PFSK-1 (cell line): Measurements from ENCODE around the gene COX6B2.

Source experiments
- FOXP2 ChIP-seq: optimal IDR thresholded peaks from 2 replicates; pipeline ENCODE3; 2011; ENCODE audit warnings: borderline replicate concordance, control low read depth, inconsistent platforms; ENCODE audit not compliant: insufficient read depth; ENCODE audit errors: extremely low read length, extremely low read depth
- POLR2AphosphoS5 ChIP-seq: IDR thresholded peaks from 2 replicates; pipeline ENCODE4 v1.6.1; 2012; ENCODE audit warnings: low read depth, mild to moderate bottlenecking, control low read depth, low read length, moderate library complexity
- REST ChIP-seq, 2 experiments: IDR thresholded peaks; 2 replicates each; pipeline versions ENCODE4 v1.6.1 to v1.8.0; 2011 to 2012; ENCODE audit warnings: low read depth in 2 of 2, low read length in 2 of 2, control low read depth in 1 of 2, inconsistent platforms in 1 of 2, mild to moderate bottlenecking in 1 of 2, moderate library complexity in 1 of 2; ENCODE audit not compliant: insufficient read depth in 1 of 2
- SIN3A ChIP-seq: IDR thresholded peaks from 2 replicates; pipeline ENCODE4 v1.6.1; 2012; ENCODE audit warnings: mild to moderate bottlenecking, low read length, moderate library complexity, borderline replicate concordance; ENCODE audit not compliant: insufficient read depth
- TAF1 ChIP-seq: IDR thresholded peaks from 2 replicates; pipeline ENCODE4 v1.6.1; 2012; ENCODE audit warnings: low read length, control low read depth, borderline replicate concordance; ENCODE audit not compliant: insufficient read depth

Gene COX6B2

GRCh38 chr19:55384920-55385723 is 30.6 kb upstream of the COX6B2 start:
- no peak; the same call in 1 of the 2 replicates for TF ChIP-seq POLR2AphosphoS5
- TF ChIP-seq REST (IDR thresholded peaks at IDR 0.05; ENCODE audit: insufficient read depth in 1 of 2, low read depth in 2 of 2, low read length in 2 of 2), result no peak
- TF ChIP-seq SIN3A, result no peak
- TF ChIP-seq TAF1, result 0 out of 2 replicates have a peak, but pooled peaks have one; percentile 32
- TF ChIP-seq FOXP2, result no peak

DNA sequence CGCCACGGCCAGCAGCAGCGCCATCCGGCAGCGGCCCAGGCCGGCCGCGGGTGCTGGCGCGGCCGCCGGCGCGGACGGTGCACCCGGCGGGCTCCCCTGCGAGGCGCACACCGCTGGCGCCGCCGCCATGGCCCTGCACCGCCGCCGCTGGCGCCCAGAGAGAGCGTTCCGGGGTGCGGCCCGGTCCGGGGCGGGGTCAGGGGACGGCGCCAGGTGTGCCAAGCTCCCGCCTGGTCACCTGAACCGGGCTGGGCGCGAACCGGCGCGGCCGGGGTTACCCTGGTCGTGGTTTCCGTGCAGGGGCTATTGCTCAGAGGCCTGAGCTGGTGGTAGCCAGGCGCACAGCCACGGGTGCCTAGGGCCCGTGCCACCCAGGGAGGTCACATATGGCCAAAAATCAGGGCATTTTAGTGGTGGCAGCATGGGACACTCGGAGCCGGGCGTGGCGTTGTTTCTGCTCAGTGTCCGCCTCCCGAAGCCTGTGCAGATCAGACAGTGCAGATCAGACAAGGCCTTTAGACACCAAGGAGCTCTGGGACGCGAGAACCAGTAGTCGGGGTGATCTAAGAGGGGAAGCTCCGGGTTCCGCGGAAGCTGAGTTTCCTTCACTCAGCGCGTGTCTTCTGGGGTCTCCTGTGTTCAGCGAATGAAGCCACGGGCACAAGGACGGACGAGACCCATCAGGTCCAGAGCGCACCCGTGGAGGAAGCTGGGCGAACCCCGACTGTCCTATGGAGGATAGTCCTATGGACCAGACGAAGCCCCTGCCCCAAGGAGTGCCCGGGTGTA is 29.8 kb upstream of the COX6B2 start, which contains the start of gene TMEM238:
Gene TMEM238, minus strand, starts transcription at position 162 of the 789 bp plus-strand sequence. Its CDS starts 33 bp downstream, at position 129.
- TF ChIP-seq FOXP2, result no peak
- TF ChIP-seq POLR2AphosphoS5, result no peak
- no peak for TF ChIP-seq SIN3A
- no peak for TF ChIP-seq REST (IDR thresholded peaks at IDR 0.05; ENCODE audit: insufficient read depth in 1 of 2, low read depth in 2 of 2, low read length in 2 of 2)
- TF ChIP-seq TAF1, result no peak

DNA sequence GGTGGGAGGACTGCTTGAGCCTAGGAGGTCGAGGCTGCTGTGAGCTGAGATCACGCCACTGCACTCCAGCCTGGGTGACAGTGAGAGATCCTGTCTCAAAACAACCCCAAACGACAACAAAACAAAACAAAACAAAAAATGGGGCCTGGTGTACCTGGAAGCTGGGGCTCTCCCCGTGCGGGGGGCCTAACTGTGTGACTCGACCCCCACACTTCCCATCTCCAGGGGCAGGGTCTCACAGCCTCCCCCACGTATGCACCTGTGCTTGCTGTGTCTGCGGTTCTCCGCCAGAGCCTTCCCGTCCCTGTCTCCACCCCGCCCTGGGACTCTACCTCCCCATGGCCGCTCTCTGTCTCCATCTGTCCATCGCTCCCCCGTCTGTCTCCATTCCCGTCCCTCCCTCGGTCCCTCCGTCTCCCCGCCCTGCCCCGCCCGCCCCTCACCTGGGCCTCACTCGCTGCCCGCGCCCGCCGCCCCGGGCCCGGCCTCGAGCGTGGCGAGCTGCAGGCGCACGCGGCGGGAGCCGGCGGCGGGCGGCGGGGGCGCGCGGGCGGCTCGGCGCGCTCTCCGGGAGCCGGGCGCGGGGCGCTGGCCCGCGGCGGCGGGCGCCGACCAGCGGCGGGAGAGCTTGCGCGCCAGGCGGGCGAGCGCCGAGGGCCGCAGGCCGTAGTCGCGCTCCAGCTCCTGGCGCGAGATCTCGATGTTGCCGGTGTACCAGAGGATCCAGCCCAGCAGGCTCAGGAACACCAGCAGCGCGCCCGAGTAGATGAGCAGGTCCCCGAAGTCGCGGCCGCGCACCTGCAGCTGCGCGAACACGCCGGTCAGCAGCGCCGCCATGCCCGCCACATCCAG is 29.0 kb upstream of the COX6B2 start:
- no peak for TF ChIP-seq SIN3A
- no peak for TF ChIP-seq REST (IDR thresholded peaks at IDR 0.05; ENCODE audit: insufficient read depth in 1 of 2, low read depth in 2 of 2, low read length in 2 of 2)
- no peak for TF ChIP-seq TAF1
- TF ChIP-seq FOXP2, result no peak
- TF ChIP-seq POLR2AphosphoS5, result no peak

GRCh38 chr19:55382522-55383054 is 28.1 kb upstream of the COX6B2 start:
- TF ChIP-seq POLR2AphosphoS5 (no peak), REST (IDR thresholded peaks at IDR 0.05; ENCODE audit: insufficient read depth in 1 of 2, low read depth in 2 of 2, low read length in 2 of 2) (no peak), TAF1 (no peak), SIN3A (no peak), FOXP2 (no peak)
